ENCODE results near the gene NET1. TPM values are rescaled to one million over a fixed set of nuclear protein-coding genes. Genes with fewer than 3 reads are reported as not detected.

NET1 gene
- total and polyA plus RNA-seq, 10 donors, result 4.6 to 19.5 (median 11.1) TPM

GRCh38 chr10:5433182-5433581 is 20.8 kb downstream of the NET1 start:
- 80 to 94% (median 82%) methylated on average over 1 of the region's 1 CpG for WGBS, 5 donors

DNA sequence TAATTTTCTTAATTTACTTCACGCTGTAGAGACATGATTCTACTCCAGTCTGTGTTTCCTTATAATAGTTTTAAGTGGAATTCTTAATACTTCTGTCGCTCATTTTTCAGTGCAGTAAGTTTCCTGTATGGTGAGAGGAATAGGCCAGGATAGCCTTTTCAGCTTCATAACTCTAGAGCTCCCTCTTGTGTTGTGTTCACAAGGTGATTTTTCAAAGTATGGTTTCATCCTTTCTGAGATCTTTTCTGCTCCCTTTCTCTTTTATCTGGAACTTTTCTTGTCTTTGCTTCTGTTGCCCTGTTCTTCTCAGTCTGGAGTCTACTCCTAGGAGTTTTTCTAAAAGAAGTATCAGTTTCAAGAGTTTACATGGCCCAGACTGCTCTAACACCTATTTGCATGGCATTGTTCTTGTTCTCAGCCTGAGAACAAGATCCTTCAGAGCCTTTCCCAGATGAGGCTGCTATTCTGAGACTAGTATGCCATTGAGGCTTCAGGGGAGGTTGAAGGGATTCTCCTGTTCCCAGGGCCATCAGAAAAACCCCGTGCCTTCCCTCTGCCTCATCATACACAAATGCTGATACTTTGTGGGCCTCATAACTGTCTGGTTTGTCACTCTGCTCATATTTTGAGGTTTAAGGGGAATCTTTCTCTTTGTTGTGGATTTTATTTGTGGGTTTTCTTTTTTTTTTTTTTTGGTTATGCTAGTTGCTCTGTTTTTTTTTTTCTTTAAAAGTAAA is 21.8 kb downstream of the NET1 start:
- Histone ChIP-seq H3K27ac (no peak overlapping the region), H3K4me3 (no peak overlapping the region), H3K9me3 (peaks cover 0 to 9% (median 3%) of the 10 kb centered on the region in 8 donors), H3K27me3 (replicated peaks in 1 of 7) (no peaks in the 10 kb centered on the region), H3K36me3 (peaks cover 0 to 9% (median 0%) of the 10 kb centered on the region in 6 donors), H3K4me1 (peaks cover 0 to 6% (median 0%) of the 10 kb centered on the region in 6 donors)
- no peak for DNase-seq
- 41 to 48% (median 47%) methylated on average over 3 of the region's 3 CpGs for WGBS, 5 donors
- intact Hi-C loops (cut with DNase I; ENCODE audit: low total_unique reads), result loop anchor here (10.0 kb wide), 1 partner anchor 589 kb away; no protein-coding TSS in a partner anchor
- no peak for TF ChIP-seq POLR2AphosphoS5 (IDR thresholded peaks at IDR 0.05)
- TF ChIP-seq POLR2A (IDR thresholded peaks at IDR 0.05), result no peak
- peak in 8 of 11 experiments; percentile 15 to 59 (median 43) for TF ChIP-seq CTCF (IDR thresholded peaks at IDR 0.05 in 8 of 11, conservative IDR thresholded peaks at IDR 0.05 in 3 of 11)

More at GRCh38 chr10:5433182-5433581, 20.8 kb downstream of the NET1 start:
- Histone ChIP-seq H3K4me3 (no peak overlapping the region), H3K36me3 (peaks cover 0 to 9% (median 0%) of the 10 kb centered on the region in 6 donors), H3K27me3 (replicated peaks in 1 of 7) (no peaks in the 10 kb centered on the region), H3K9me3 (peaks cover 0 to 9% (median 3%) of the 10 kb centered on the region in 8 donors), H3K4me1 (peaks cover 0 to 6% (median 0%) of the 10 kb centered on the region in 6 donors), H3K27ac (no peak overlapping the region)
- TF ChIP-seq POLR2AphosphoS5 (IDR thresholded peaks at IDR 0.05), result no peak
- no peak for TF ChIP-seq POLR2A (IDR thresholded peaks at IDR 0.05)
- no peak for TF ChIP-seq CTCF (IDR thresholded peaks at IDR 0.05 in 8 of 11, conservative IDR thresholded peaks at IDR 0.05 in 3 of 11)
- intact Hi-C loops (cut with DNase I; ENCODE audit: low total_unique reads), result loop anchor here (10.0 kb wide), 1 partner anchor 588 kb away; no protein-coding TSS in a partner anchor
- DNase-seq, result no peak

DNA sequence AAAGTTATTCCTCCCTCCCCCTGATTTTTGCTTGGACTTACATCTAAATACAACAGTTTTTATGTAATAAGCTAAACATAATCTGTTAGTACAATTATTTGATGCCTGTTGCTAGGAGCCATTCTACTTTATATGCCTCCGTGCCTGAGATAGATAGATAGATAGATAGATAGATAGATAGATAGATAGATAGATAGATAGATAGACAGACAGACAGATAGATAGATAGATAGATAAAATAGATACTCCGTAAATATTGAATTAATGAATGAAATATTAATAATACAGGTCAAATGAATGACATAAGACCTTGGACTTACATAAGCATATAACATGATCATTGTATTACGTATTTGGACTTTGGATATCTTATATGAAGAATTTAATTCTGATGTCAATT is 23.0 kb downstream of the NET1 start:
- Histone ChIP-seq H3K9me3 (peaks cover 0 to 9% (median 3%) of the 10 kb centered on the region in 8 donors), H3K4me1 (peaks cover 0 to 6% (median 0%) of the 10 kb centered on the region in 6 donors), H3K36me3 (peaks cover 0 to 9% (median 0%) of the 10 kb centered on the region in 6 donors), H3K27me3 (replicated peaks in 1 of 7) (no peaks in the 10 kb centered on the region), H3K27ac (no peak overlapping the region), H3K4me3 (no peak overlapping the region)
- no peak for DNase-seq
- intact Hi-C loops (cut with DNase I; ENCODE audit: low total_unique reads), result loop anchor here (10.0 kb wide), 1 partner anchor 591 kb away; no protein-coding TSS in a partner anchor
- 93 to 98% (median 98%) methylated on average over 3 of the region's 3 CpGs for WGBS, 5 donors
- no peak for TF ChIP-seq POLR2AphosphoS5 (IDR thresholded peaks at IDR 0.05)
- no peak for TF ChIP-seq CTCF (IDR thresholded peaks at IDR 0.05 in 8 of 11, conservative IDR thresholded peaks at IDR 0.05 in 3 of 11)
- no peak for TF ChIP-seq POLR2A (IDR thresholded peaks at IDR 0.05)

GRCh38 chr10:5440206-5440605 is 27.8 kb downstream of the NET1 start:
- Histone ChIP-seq H3K4me3 (no peak overlapping the region), H3K9me3 (no peaks in the 10 kb centered on the region), H3K27ac (no peak overlapping the region), H3K36me3 (no peaks in the 10 kb centered on the region), H3K4me1 (peaks cover 0 to 6% (median 0%) of the 10 kb centered on the region in 6 donors), H3K27me3 (replicated peaks in 1 of 7) (no peaks in the 10 kb centered on the region)
- DNase-seq, result no peak
- TF ChIP-seq CTCF (IDR thresholded peaks at IDR 0.05 in 8 of 11, conservative IDR thresholded peaks at IDR 0.05 in 3 of 11), result no peak
- TF ChIP-seq POLR2A (IDR thresholded peaks at IDR 0.05), result no peak
- TF ChIP-seq POLR2AphosphoS5 (IDR thresholded peaks at IDR 0.05), result no peak
- intact Hi-C loops (cut with DNase I; ENCODE audit: low total_unique reads), result loop anchor here (10.0 kb wide), 1 partner anchor 435 kb away; no protein-coding TSS in a partner anchor
- 95 to 100% (median 95%) methylated on average over 2 of the region's 2 CpGs for WGBS, 5 donors
